Mesothelial cell of epicardium (in vitro differentiated cells): Measurements from ENCODE around the gene ATF1. TPM values are rescaled to one million over a fixed set of nuclear protein-coding genes. Genes with fewer than 3 reads are reported as not detected.

Experiments
- DNase-seq, 2 experiments: peaks; one replicate each; pipeline ENCODE4 v3.0.0; 2021; ENCODE audit warnings: low spot score in 2 of 2; ENCODE audit not compliant: unreplicated experiment in 2 of 2
- H3K27ac Mint-ChIP-seq: 2 replicates; pipeline ENCODE4 v1.8.0; 2021; ENCODE audit warnings: mixed read lengths
- H3K27me3 Mint-ChIP-seq: 2 replicates; pipeline ENCODE4 v1.8.0; 2021; ENCODE audit warnings: low read depth, mixed read lengths
- H3K36me3 Mint-ChIP-seq: 2 replicates; pipeline ENCODE4 v1.8.0; 2021; ENCODE audit warnings: mixed read lengths
- H3K4me1 Mint-ChIP-seq: 2 replicates; pipeline ENCODE4 v1.8.0; 2021; ENCODE audit warnings: mixed read lengths
- H3K4me3 Mint-ChIP-seq: 2 replicates; pipeline ENCODE4 v1.8.0; 2021; ENCODE audit warnings: mild to moderate bottlenecking, moderate library complexity, mixed read lengths
- H3K9me3 Mint-ChIP-seq: 2 replicates; pipeline ENCODE4 v1.8.0; 2021; ENCODE audit warnings: mixed read lengths
- CTCF ChIP-seq: fragments of 200-600 bp; sonication (generic); IDR thresholded peaks from one replicate; pipeline ENCODE4 v1.5.0; 2021; ENCODE audit warnings: antibody characterized with exemption; ENCODE audit not compliant: unreplicated experiment
- total RNA-seq: library from RNA; stranded (reverse); gene quantifications from 3 replicates; pipeline ENCODE4 v1.2.1, GENCODE V29; 2021

ATF1 gene
- total RNA-seq, 1 donor from 2014 or later: 27.9 TPM

GRCh38 chr12:50771409-50771808 is 7.5 kb downstream of the ATF1 start:
- no peak for DNase-seq
- no peak for TF ChIP-seq CTCF
- Mint-ChIP-seq H3K4me3 (no peak overlapping the region), H3K4me1 (peaks cover 10% of the 10 kb centered on the region), H3K27me3 (no peaks in the 10 kb centered on the region), H3K36me3 (peaks cover 40% of the 10 kb centered on the region), H3K27ac (no peak overlapping the region), H3K9me3 (peaks cover 12% of the 10 kb centered on the region)

- H3K27me3 Mint-ChIP-seq: no peaks in the 10 kb centered on the region
- peaks cover 41% of the 10 kb centered on the region for H3K36me3 Mint-ChIP-seq
- H3K27ac Mint-ChIP-seq: no peak overlapping the region
- no peak overlapping the region for H3K4me3 Mint-ChIP-seq
- TF ChIP-seq CTCF: no peak
- no peak for DNase-seq
- H3K4me1 Mint-ChIP-seq: peaks cover 6% of the 10 kb centered on the region
- peaks cover 12% of the 10 kb centered on the region for H3K9me3 Mint-ChIP-seq
Measured at GRCh38 chr12:50772470-50772869, 8.6 kb downstream of the ATF1 start.

GRCh38 chr12:50772877-50773276 is 9.0 kb downstream of the ATF1 start:
- peaks cover 6% of the 10 kb centered on the region for H3K4me1 Mint-ChIP-seq
- peaks cover 12% of the 10 kb centered on the region for H3K9me3 Mint-ChIP-seq
- H3K36me3 Mint-ChIP-seq: peaks cover 41% of the 10 kb centered on the region
- no peak overlapping the region for H3K27ac Mint-ChIP-seq
- no peak for DNase-seq
- no peak overlapping the region for H3K4me3 Mint-ChIP-seq
- TF ChIP-seq CTCF: no peak
- H3K27me3 Mint-ChIP-seq: no peaks in the 10 kb centered on the region

GRCh38 chr12:50775251-50775650 is 11.3 kb downstream of the ATF1 start:
- H3K4me3 Mint-ChIP-seq: no peak overlapping the region
- peaks cover 21% of the 10 kb centered on the region for H3K9me3 Mint-ChIP-seq
- peaks cover 1% of the 10 kb centered on the region for H3K4me1 Mint-ChIP-seq
- no peak for DNase-seq
- H3K27me3 Mint-ChIP-seq: no peaks in the 10 kb centered on the region
- peaks cover 42% of the 10 kb centered on the region for H3K36me3 Mint-ChIP-seq
- no peak for TF ChIP-seq CTCF
- no peak overlapping the region for H3K27ac Mint-ChIP-seq

- peaks cover 31% of the 10 kb centered on the region for H3K36me3 Mint-ChIP-seq
Measured at GRCh38 chr12:50776749-50777728, 13.1 kb downstream of the ATF1 start.

More at GRCh38 chr12:50776749-50777728, 13.1 kb downstream of the ATF1 start:
- no peak overlapping the region for H3K4me3 Mint-ChIP-seq
- no peak for TF ChIP-seq CTCF
- peaks cover 13% of the 10 kb centered on the region for H3K9me3 Mint-ChIP-seq
- H3K27ac Mint-ChIP-seq: no peak overlapping the region
- H3K4me1 Mint-ChIP-seq: peaks cover 1% of the 10 kb centered on the region
- no peaks in the 10 kb centered on the region for H3K27me3 Mint-ChIP-seq
- DNase-seq: no peak
